GM21528 (cell line): ENCODE measurements around the gene NAV1.
A peak's percentile ranks its signal among the peaks of the same experiment; 100 is the strongest.

ENCODE experiments used
- ATAC-seq: cut with Tn5 transposase; IDR thresholded peaks from one replicate; pipeline ENCODE4 v1.9.1; 2021; ENCODE audit warnings: mild to moderate bottlenecking, moderate library complexity; ENCODE audit not compliant: unreplicated experiment, low FRiP score

The NAV1 gene

DNA sequence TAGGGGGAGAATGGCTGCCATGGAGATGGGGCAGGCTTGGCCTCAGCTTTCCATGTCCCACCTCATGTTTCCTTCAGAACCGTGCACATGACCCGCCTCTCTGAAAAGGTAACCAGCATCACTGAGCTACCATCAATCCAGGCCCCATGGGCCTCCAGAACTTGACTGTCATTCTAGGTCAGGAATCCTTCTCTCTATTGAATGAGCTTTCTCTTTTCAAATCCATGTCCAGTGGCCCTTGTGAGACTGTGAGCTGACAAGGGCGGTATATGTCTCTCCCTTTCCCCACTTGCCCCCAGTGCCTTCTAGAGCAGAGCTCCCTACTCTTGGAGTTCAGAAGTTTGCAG is 36.4 kb upstream of the NAV1 start:
- no peak for ATAC-seq

GRCh38 chr1:201503397-201504176 is 35.3 kb upstream of the NAV1 start:
- ATAC-seq: no peak

DNA sequence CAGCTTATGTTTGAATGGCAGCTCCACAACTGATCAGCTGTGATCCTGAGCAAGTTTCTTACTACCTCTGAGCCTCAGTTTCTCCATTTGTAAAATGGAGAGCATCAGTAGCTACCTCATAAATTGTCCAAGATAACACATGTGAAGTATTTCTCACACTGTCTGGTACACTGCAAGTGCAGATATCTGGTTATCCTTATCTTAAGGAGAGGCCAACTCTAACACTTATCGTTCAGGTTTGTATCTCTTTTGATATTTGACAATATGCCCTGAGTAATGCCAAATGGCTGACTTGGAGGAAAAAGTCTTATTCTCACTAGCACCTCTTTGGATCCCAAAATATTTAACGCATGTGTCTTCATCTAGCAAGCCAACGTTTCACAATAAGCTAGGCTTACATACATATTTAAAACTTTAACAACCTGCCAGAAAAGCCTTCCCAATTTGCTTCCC is 34.7 kb upstream of the NAV1 start:
- ATAC-seq: no peak

DNA sequence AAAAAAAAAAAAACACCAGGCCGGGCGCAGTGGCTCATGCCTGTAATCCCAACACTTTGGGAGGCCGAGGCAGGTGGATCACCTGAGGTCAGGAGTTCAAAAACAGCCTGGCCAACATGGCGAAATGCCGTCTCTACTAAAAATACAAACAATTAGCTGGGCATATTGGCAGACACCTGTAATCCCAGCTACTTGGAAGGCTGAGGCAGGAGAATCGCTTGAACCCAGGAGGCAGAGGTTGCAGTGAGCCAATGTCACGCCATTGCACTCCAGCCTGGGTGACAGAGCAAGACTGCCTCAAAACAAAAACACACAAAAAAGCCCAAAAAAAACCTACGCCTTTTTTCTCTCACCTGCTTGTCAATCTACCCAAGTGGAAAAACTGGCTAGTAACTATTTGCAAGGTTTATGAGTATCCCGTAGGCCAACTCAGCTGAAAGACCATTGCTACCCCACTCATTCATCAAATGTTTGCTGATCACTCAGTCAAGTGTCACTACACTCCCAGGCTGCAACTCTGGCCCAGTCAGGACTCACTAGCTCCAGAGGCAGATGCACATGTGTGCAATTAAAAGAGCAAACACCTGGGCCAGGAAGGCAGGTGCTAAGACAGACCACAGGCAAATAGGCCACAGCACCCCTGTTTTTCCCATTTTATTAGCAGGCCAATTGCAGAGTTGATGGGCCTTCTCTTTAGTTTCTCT is 34.0 kb upstream of the NAV1 start:
- no peak for ATAC-seq

- ATAC-seq: no peak
Observed at GRCh38 chr1:201505503-201505890, 33.4 kb upstream of the NAV1 start.

GRCh38 chr1:201506092-201506491 is 32.8 kb upstream of the NAV1 start:
- ATAC-seq: no peak

GRCh38 chr1:201506557-201507359 is 32.2 kb upstream of the NAV1 start, which contains the start of gene CSRP1:
Gene CSRP1, minus strand, starts transcription at chr1:201507123. Its CDS starts 10,820 bp downstream, at chr1:201496303.
- peak; percentile 84 for ATAC-seq

GRCh38 chr1:201507360-201507675 is 31.6 kb upstream of the NAV1 start:
- ATAC-seq: peak; percentile 17

- no peak for ATAC-seq
Observed at GRCh38 chr1:201508809-201509208, 30.1 kb upstream of the NAV1 start.

GRCh38 chr1:201509601-201510374 is 29.1 kb upstream of the NAV1 start:
- no peak for ATAC-seq

GRCh38 chr1:201510734-201511133 is 28.2 kb upstream of the NAV1 start:
- ATAC-seq: no peak

GRCh38 chr1:201511396-201511940 is 27.5 kb upstream of the NAV1 start:
- ATAC-seq: no peak

DNA sequence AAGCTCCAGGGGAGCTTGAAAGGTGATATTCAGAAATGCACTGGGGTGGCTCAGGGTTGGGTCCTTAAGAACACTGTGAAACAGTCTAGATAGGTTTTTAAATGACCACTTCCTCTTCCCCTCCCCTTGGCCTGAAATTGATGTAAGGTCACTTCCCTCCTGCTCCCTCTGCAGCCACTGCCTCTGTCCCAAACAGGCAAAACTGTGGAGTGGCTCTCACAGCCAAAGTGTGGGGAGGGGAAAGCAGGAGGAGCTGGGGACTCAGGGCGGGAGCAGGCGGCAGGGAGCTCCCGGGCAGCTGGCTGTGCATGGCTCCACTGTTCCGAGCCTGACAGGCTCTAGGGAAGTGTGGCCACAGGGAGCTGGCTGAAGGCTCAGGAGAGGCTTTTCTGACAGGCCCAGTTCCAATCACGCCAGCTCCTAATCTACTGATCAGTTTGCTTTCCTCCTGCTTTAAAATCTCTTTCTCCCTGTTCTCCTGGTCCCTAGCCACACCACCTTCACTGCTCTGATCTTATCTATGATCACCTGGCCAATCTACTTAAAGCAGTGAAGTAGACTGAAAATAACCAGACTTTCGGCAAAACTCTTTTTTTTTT is 26.9 kb upstream of the NAV1 start:
- no peak for ATAC-seq

DNA sequence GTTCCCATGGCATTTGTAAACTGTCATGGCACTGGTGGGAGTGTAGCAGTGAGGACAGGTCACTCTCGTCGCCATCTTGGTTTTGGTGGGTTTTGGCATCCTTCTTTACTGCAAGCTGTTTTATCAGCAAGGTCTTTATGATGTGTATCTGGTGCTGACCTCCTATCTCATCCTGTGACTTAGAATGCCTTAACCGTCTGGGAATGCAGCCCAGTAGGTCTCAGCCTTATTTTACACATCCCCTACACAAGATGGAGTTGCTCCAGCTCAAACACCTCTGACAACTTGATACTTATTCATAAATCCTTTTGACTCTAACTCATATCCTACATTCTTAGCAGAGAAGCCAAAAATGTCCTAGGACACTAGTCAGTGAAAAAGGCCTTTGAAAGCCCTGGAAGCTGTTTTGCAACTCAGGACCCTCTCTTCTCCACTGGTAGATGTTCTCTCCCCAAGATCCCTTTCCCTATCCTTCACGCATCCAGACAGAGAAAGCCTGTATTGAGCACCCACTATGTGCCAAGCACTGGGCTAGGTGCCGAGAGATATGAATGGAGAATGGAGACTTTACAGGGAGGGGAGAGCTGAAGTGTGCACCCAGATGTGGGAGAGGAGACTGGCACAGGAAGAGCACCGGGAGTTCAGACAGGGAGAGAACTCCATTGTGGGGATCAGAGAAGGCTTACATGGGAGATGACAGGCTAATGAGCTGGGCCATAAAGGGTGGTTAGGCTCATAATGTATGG is 25.3 kb upstream of the NAV1 start:
- ATAC-seq: no peak

GRCh38 chr1:201514466-201514865 is 24.5 kb upstream of the NAV1 start:
- no peak for ATAC-seq

GRCh38 chr1:201515062-201515750 is 23.7 kb upstream of the NAV1 start:
- ATAC-seq: no peak

GRCh38 chr1:201515895-201516294 is 23.0 kb upstream of the NAV1 start:
- ATAC-seq: no peak

GRCh38 chr1:201516511-201517127 is 22.3 kb upstream of the NAV1 start:
- ATAC-seq: no peak
